OCI-LY7 (cell line): ENCODE measurements around the gene USP34.

Experiments
- CTCF ChIP-seq: fragments of 200-600 bp; sonication (generic); conservative IDR thresholded peaks from 2 replicates; pipeline ENCODE4 v1.5.1; 2014; ENCODE audit warnings: mild to moderate bottlenecking, antibody characterized with exemption, low read length, moderate library complexity, mixed read lengths
- EZH2phosphoT487 ChIP-seq: fragments of 200-600 bp; sonication (generic); IDR thresholded peaks from 2 replicates; pipeline ENCODE4 v1.6.1; 2018; ENCODE audit warnings: low read depth, borderline replicate concordance, mild to moderate bottlenecking, mixed run types, antibody characterized with exemption, low read length, moderate library complexity, mixed read lengths

- no peak for TF ChIP-seq EZH2phosphoT487
- no peak for TF ChIP-seq CTCF
These were observed 187.3 kb downstream of the USP34 start for GRCh38 chr2:61283443-61284160.
